ENCODE results near the gene VWC2L.

Gene VWC2L

DNA sequence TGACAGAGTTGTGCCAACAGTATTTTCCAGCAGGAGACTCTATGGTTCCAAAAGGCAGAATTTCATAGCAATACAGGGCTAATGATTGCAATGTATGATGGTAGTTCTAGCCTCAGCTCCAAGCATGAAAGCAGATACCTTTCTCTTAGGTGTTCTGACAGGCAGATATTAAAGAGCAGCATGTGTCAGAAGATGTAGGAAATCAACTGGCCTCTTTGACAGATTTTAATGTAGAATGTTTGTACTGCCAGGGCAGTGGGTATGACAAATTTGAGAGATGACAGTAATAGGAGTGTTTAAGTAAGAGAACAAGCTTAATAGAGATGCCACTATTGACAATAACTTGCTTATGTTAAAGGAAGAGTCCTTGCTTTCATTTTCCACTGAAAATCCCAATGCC lies 21.5 kb upstream of the VWC2L start:
- no peak overlapping the region for H3K4me3 ChIP-seq (ENCODE audit: low read length)
- no peaks in the 10 kb centered on the region for H3K27me3 ChIP-seq (ENCODE audit: insufficient read depth, low read length)
- H3K9ac ChIP-seq (ENCODE audit: low read depth, low read length): no peak overlapping the region
- H3K4me1 ChIP-seq (ENCODE audit: insufficient read depth, low read length): no peaks in the 10 kb centered on the region
- H3K36me3 ChIP-seq (ENCODE audit: insufficient read depth, low read length): no peaks in the 10 kb centered on the region
- H3K9me3 ChIP-seq (ENCODE audit: insufficient read depth, low read depth, low read length): no peaks in the 10 kb centered on the region
- H3K27ac ChIP-seq (ENCODE audit: low read depth, low read length): no peak overlapping the region

DNA sequence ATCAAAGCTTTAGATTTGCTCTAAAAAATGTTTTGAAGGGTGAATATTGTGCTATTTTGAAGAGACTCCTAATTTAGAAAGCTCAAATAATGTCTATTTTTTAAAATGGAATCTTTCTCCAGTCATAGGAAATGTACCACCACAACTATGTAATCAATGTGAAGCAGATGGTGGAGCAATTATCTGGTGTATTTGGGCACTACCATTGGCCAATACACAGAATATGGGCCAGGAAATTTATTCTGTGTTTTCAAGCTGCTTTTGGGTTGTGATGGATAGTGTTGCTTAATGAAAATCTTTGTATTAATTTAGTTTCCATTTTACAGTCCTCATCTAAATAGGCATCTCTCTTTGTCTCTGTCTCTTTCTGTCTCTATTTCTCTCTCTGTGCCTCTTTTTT lies 17.1 kb upstream of the VWC2L start:
- H3K9ac ChIP-seq (ENCODE audit: low read depth, low read length): no peak overlapping the region

DNA sequence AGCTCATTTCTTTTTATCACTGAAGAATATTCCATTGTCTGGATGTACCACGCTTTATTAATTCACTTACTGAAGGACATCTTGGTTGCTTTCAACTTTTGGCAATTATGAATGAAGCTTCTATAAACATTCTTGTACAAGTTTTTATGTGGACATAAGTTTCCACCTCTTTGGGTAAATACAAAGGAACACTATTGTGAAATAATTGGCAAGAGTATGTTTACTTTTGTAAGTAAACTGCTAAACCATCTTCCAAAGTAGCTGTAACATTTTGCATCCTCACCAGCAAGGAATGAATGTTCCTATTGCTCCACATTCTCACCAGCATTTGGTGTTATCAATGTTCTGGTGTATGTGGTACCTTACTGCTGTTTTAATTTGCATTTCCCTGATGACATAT lies 15.8 kb upstream of the VWC2L start:
- H3K4me1 ChIP-seq (ENCODE audit: insufficient read depth, low read length): no peaks in the 10 kb centered on the region
- H3K9me3 ChIP-seq (ENCODE audit: insufficient read depth, low read depth, low read length): no peaks in the 10 kb centered on the region
- WGBS: 93% methylated on average over 1 of the region's 1 CpG
- H3K9ac ChIP-seq (ENCODE audit: low read depth, low read length): no peak overlapping the region
- H3K27me3 ChIP-seq (ENCODE audit: insufficient read depth, low read length): no peaks in the 10 kb centered on the region
- no peak overlapping the region for H3K4me3 ChIP-seq (ENCODE audit: low read length)
- no peaks in the 10 kb centered on the region for H3K36me3 ChIP-seq (ENCODE audit: insufficient read depth, low read length)
- no peak overlapping the region for H3K27ac ChIP-seq (ENCODE audit: low read depth, low read length)

More for the DNA sequence above, 17.1 kb upstream of the VWC2L start:
- H3K4me3 ChIP-seq (ENCODE audit: low read length): no peak overlapping the region
- no peaks in the 10 kb centered on the region for H3K9me3 ChIP-seq (ENCODE audit: insufficient read depth, low read depth, low read length)
- no peaks in the 10 kb centered on the region for H3K4me1 ChIP-seq (ENCODE audit: insufficient read depth, low read length)
- H3K27me3 ChIP-seq (ENCODE audit: insufficient read depth, low read length): no peaks in the 10 kb centered on the region
- H3K27ac ChIP-seq (ENCODE audit: low read depth, low read length): no peak overlapping the region
- H3K36me3 ChIP-seq (ENCODE audit: insufficient read depth, low read length): no peaks in the 10 kb centered on the region

DNA sequence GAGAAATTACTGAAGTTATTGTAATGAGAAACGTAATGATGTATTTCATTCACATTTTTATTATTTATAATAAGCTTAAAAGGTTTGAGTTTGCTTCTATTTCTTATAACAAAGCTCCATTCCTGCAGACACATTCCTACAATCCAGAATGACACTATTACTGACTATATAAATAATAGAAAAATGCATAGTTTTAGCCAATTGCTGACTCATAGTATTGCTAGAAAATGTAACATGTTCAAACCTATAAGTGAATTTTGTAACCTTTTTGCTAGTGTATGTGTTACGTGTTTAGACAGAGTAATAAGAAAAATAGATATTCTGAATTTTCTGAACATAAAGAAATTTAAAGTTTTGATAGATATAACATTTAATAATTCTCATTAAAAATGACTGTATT lies 9.3 kb upstream of the VWC2L start:
- H3K4me3 ChIP-seq (ENCODE audit: low read length): no peak overlapping the region
- no peaks in the 10 kb centered on the region for H3K27me3 ChIP-seq (ENCODE audit: insufficient read depth, low read length)
- H3K36me3 ChIP-seq (ENCODE audit: insufficient read depth, low read length): no peaks in the 10 kb centered on the region
- no peaks in the 10 kb centered on the region for H3K9me3 ChIP-seq (ENCODE audit: insufficient read depth, low read depth, low read length)
- H3K4me1 ChIP-seq (ENCODE audit: insufficient read depth, low read length): no peaks in the 10 kb centered on the region
- no peak overlapping the region for H3K9ac ChIP-seq (ENCODE audit: low read depth, low read length)
- no peak overlapping the region for H3K27ac ChIP-seq (ENCODE audit: low read depth, low read length)
- no CpG with 5 or more reads among the region's 2 CpGs for WGBS

DNA sequence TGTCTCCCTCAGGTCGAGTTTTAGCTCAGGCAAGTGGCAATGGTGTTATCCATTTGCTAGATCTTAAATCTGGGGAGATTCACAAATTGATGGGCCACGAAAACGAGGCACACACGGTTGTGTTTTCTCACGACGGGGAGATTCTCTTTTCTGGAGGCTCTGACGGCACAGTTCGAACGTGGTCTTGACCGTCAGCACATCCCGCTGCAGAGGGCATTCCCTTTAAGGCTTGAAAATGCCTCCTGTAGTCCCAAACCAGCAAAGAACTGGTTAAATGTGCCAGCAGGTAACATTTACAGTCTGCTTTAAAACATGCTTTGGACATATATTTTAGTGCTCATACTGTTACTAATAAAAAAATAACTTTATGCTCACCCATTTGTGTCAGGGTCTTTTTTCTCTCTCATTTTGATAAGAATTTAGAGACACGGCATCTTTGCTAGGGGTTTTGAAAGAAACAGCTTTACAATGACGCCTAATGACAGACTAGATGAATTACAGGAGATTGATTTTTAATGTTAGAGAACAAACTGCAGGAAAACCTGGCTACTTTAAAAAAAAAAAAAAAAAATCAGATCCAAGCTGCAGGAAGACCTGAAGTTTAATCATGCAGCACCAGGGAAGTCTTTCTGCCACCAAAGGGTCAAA lies 602 bp upstream of the VWC2L start:
- Histone ChIP-seq H3K4me1 (ENCODE audit: insufficient read depth, low read length) (peaks cover 4% of the 10 kb centered on the region; the same call in 1 of the 2 replicates), H3K4me3 (ENCODE audit: low read length) (no peak overlapping the region), H3K27ac (ENCODE audit: low read depth, low read length) (no peak overlapping the region), H3K36me3 (ENCODE audit: insufficient read depth, low read length) (no peaks in the 10 kb centered on the region), H3K9me3 (ENCODE audit: insufficient read depth, low read depth, low read length) (no peaks in the 10 kb centered on the region), H3K27me3 (ENCODE audit: insufficient read depth, low read length) (peaks cover 7% of the 10 kb centered on the region; the same call in 1 of the 2 replicates), H3K9ac (ENCODE audit: low read depth, low read length) (no peak overlapping the region)
- 59% methylated on average over 13 of the region's 13 CpGs for WGBS

DNA sequence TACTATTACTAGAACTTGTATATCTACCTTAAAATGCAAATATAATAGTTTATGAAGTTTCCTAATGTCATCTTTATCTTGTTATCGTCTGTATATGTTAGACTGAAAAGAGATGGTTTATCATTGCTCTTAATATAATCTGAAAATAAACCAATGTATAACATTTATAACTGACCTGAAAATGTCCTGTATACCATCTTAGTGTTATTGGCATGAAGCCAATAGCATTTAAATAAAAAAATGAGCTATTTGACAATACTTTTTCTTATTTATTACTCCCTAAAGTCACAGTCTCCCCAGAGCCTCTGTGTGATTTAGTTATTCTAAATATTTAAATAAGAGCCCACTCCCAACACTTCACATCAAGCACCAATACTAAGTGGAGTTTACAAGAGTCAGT lies 1.8 kb downstream of the VWC2L start:
- Histone ChIP-seq H3K27ac (ENCODE audit: low read depth, low read length) (no peak overlapping the region), H3K9me3 (ENCODE audit: insufficient read depth, low read depth, low read length) (no peaks in the 10 kb centered on the region), H3K36me3 (ENCODE audit: insufficient read depth, low read length) (no peaks in the 10 kb centered on the region), H3K4me1 (ENCODE audit: insufficient read depth, low read length) (peaks cover 4% of the 10 kb centered on the region; the same call in 1 of the 2 replicates), H3K9ac (ENCODE audit: low read depth, low read length) (no peak overlapping the region), H3K27me3 (ENCODE audit: insufficient read depth, low read length) (peaks cover 7% of the 10 kb centered on the region; the same call in 1 of the 2 replicates), H3K4me3 (ENCODE audit: low read length) (no peak overlapping the region)
- WGBS: no CpG with 5 or more reads among the region's 1 CpG

DNA sequence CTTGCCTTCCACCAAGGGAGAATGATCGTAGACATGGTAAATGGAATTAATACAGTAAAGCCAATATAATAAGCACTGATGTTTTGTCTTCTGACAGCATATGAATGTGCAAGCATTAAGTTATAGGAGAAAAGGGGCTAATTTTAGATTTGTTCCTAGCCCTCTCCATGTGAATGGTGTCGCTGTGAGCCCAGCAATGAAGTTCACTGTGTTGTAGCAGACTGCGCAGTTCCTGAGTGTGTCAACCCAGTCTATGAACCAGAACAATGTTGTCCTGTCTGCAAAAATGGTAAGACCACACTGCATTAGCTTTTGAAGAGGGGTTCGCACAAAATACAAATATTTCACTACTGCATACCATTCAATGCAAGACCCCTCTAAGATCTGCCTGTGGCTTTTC lies 25.6 kb downstream of the VWC2L start:
- no peak overlapping the region for H3K4me3 ChIP-seq (ENCODE audit: low read length)
- H3K9ac ChIP-seq (ENCODE audit: low read depth, low read length): no peak overlapping the region
- H3K4me1 ChIP-seq (ENCODE audit: insufficient read depth, low read length): no peaks in the 10 kb centered on the region
- WGBS: 91% methylated on average over 4 of the region's 4 CpGs
- H3K27me3 ChIP-seq (ENCODE audit: insufficient read depth, low read length): no peaks in the 10 kb centered on the region
- no peaks in the 10 kb centered on the region for H3K9me3 ChIP-seq (ENCODE audit: insufficient read depth, low read depth, low read length)
- no peak overlapping the region for H3K27ac ChIP-seq (ENCODE audit: low read depth, low read length)
- no peaks in the 10 kb centered on the region for H3K36me3 ChIP-seq (ENCODE audit: insufficient read depth, low read length)

DNA sequence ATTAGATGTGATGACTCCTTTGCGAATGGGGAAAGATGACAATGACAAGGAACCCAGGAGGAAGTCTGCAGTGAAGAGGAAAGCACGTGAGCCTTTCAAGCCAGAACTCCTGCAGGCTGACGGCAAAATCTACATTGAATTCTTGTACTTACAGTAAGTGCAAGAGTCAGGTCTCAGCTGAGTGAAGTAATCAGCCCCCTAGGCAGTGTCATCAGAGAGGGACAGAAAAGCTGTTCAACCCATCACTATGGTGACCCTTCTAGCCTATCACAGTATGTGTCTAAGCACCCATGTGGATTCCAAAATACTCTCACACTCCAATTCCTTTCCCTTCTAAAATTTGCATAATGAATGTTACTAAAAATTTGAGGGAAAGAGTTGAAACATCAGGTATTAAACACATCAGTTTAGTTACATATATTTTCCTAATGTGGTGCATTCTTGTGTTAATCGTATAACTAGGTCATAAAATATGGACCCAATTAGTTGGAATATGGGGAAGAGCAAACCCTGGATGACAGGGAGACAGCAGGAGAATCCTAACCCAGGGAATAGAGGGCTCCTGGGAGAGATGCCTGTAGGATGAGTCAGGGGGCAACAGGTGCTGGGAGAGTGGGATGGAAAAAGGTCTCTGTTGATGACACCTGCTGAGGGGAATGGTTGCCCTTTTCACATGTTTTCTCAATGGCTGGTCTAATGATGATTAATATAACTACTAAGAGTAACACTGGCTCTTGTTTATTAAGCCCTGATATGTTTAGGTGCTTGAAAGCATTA lies 39.5 kb downstream of the VWC2L start:
- no peaks in the 10 kb centered on the region for H3K9me3 ChIP-seq (ENCODE audit: insufficient read depth, low read depth, low read length)
- WGBS: 89% methylated on average over 4 of the region's 4 CpGs

DNA sequence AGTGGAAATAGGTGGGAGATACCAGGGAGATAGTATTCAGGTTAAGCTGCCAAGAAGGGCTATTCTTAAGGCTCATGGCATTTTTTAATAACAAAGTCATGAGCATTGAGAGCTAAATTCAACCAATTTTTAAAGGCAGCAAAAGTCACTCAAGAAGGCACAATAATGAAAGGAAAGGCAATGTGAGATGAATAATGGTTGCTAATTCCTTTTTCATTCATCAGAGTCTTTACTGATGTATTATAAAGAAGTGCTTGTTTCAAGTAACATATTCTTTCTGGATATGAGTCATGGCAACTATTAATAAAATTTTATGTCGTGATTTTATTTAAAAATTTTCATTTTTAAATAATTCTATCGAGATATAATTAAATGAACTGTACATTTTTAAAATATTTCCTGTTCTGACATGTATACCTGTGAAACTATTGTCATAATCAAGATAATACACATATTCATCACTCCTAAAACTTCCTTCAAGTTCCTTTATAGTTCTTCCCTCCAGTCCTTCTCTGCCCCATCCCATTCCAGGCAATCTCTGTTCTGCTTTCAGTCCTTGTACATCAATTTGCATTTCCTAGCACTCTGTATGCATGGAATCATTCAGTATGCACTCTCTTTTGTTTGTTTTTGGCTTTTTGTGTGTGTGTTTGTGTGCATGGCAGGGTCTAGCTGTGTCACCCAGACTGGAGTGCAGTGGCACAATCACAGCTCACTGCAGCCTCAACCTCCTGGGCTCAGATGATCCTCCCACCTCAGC lies 40.8 kb downstream of the VWC2L start:
- Histone ChIP-seq H3K27me3 (ENCODE audit: insufficient read depth, low read length) (no peaks in the 10 kb centered on the region), H3K9ac (ENCODE audit: low read depth, low read length) (no peak overlapping the region), H3K9me3 (ENCODE audit: insufficient read depth, low read depth, low read length) (no peaks in the 10 kb centered on the region), H3K4me1 (ENCODE audit: insufficient read depth, low read length) (peaks cover 3% of the 10 kb centered on the region; the same call in 1 of the 2 replicates), H3K4me3 (ENCODE audit: low read length) (no peak overlapping the region), H3K36me3 (ENCODE audit: insufficient read depth, low read length) (no peaks in the 10 kb centered on the region), H3K27ac (ENCODE audit: low read depth, low read length) (no peak overlapping the region)
- WGBS: no CpG with 5 or more reads among the region's 2 CpGs

More for the DNA sequence above, 39.5 kb downstream of the VWC2L start:
- no peaks in the 10 kb centered on the region for H3K36me3 ChIP-seq (ENCODE audit: insufficient read depth, low read length)
- H3K27me3 ChIP-seq (ENCODE audit: insufficient read depth, low read length): no peaks in the 10 kb centered on the region
- no peak overlapping the region for H3K9ac ChIP-seq (ENCODE audit: low read depth, low read length)
- H3K27ac ChIP-seq (ENCODE audit: low read depth, low read length): no peak overlapping the region
- H3K4me3 ChIP-seq (ENCODE audit: low read length): no peak overlapping the region
- peaks cover 3% of the 10 kb centered on the region; the same call in 1 of the 2 replicates for H3K4me1 ChIP-seq (ENCODE audit: insufficient read depth, low read length)

DNA sequence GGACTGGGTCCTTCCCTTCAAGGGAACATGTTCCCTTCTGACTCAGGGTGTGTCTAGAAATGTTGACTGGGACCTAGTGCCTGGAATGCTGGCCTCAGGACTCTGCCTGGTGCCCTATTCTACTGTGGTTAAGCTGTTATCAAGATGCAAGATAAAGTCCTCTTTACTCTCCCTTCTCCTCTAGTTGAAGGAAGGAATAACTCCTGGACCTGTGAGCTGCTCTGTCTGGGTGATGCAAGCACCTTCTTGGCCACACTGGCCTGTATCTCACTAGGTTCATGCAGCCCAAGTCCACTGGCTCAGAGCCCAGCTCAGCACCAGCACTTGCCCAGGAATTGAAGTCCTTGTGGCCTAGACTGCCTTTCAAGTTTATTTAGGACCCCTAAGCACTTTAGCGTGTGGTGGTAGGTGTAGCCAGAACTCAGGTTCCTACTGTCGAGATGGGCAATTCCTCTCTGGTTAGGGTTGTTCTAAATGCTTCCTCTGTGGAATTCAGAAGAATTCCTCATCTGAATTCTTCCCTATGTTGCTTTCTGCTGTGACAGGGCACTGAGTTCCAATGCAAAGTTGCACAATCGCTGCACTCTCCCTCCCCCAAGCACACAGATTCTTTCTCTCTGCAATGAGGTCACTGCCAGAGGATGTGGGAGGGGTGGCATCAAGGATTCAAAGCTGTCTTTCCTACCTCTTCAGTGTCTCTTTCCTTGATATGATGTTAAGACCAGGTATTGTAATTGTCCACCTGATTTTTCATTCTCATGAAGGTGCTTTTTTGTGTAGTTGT lies 54.7 kb downstream of the VWC2L start:
- Histone ChIP-seq H3K27me3 (ENCODE audit: insufficient read depth, low read length) (no peaks in the 10 kb centered on the region), H3K9ac (ENCODE audit: low read depth, low read length) (no peak overlapping the region), H3K27ac (ENCODE audit: low read depth, low read length) (no peak overlapping the region), H3K36me3 (ENCODE audit: insufficient read depth, low read length) (no peaks in the 10 kb centered on the region), H3K4me1 (ENCODE audit: insufficient read depth, low read length) (no peaks in the 10 kb centered on the region), H3K4me3 (ENCODE audit: low read length) (no peak overlapping the region), H3K9me3 (ENCODE audit: insufficient read depth, low read depth, low read length) (no peaks in the 10 kb centered on the region)
- 82% methylated on average over 3 of the region's 3 CpGs for WGBS
